ENCODE data around the gene ZIC2.

ZIC2 gene

GRCh38 chr13:99986741-99987140, 5.2 kb downstream of the ZIC2 start:
- TF ChIP-seq, protein P1, sequence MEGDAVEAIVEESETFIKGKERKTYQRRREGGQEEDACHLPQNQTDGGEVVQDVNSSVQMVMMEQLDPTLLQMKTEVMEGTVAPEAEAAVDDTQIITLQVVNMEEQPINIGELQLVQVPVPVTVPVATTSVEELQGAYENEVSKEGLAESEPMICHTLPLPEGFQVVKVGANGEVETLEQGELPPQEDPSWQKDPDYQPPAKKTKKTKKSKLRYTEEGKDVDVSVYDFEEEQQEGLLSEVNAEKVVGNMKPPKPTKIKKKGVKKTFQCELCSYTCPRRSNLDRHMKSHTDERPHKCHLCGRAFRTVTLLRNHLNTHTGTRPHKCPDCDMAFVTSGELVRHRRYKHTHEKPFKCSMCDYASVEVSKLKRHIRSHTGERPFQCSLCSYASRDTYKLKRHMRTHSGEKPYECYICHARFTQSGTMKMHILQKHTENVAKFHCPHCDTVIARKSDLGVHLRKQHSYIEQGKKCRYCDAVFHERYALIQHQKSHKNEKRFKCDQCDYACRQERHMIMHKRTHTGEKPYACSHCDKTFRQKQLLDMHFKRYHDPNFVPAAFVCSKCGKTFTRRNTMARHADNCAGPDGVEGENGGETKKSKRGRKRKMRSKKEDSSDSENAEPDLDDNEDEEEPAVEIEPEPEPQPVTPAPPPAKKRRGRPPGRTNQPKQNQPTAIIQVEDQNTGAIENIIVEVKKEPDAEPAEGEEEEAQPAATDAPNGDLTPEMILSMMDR (IDR thresholded peaks at IDR 0.05; ENCODE audit: low read depth, low read length), result no peak
- no peak overlapping the region for H3K4me3 ChIP-seq (ENCODE audit: low read depth, low read length)

GRCh38 chr13:99987154-99988019, 5.8 kb downstream of the ZIC2 start:
- no peak overlapping the region for H3K4me3 ChIP-seq (ENCODE audit: low read depth, low read length)
- TF ChIP-seq, protein P1 (IDR thresholded peaks at IDR 0.05; ENCODE audit: low read depth, low read length), result no peak

GRCh38 chr13:99988529-99989275, 7.1 kb downstream of the ZIC2 start:
- TF ChIP-seq, protein P1 (IDR thresholded peaks at IDR 0.05; ENCODE audit: low read depth, low read length), result no peak
- H3K4me3 ChIP-seq (ENCODE audit: low read depth, low read length), result no peak overlapping the region

DNA sequence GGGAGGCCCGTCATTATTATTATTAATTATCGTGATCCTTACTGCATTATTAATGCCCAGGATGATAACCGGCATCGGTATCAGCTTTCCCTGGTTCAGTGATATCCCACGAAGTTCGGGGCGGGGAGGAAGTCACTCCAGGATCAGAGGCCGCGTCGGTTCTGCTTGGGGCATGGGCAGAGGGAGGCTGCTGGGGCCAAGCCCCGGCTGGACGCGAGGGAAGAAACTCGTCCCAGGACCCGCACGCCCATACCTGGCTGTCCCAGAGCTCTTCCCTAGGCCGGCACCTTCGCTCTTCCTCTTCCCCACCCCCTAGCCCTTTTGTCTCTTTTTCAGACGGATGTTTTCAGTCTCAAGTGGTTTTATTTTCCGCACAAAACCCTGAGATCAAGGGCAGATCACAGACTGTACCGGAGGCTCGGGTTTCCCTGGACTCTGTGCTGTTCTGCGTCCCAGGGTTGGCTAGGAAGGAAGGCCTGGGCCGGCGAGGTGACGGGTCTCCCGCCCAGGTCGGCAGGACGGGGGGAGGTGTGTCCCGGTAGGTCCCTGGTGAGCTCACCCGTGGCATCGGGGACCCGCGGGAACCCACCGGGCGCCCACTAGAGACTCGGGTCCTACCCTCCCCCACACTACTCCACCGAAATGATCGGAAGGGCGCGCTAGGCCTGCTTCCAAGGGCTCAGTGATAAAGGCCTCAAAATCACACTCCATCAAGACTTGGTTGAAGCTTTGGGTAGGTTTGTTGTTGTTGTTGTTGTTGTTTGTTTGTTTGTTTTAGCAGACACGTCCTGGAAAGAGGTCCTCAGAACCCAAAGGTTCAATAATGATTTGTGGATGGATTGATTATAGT, 7.9 kb downstream of the ZIC2 start:
- no peak overlapping the region for H3K4me3 ChIP-seq (ENCODE audit: low read depth, low read length)
- TF ChIP-seq, protein P1 (IDR thresholded peaks at IDR 0.05; ENCODE audit: low read depth, low read length), result no peak

- TF ChIP-seq, protein P1 (IDR thresholded peaks at IDR 0.05; ENCODE audit: low read depth, low read length), result no peak
- H3K4me3 ChIP-seq (ENCODE audit: low read depth, low read length), result no peak overlapping the region
Observed at GRCh38 chr13:99990126-99990977, 8.8 kb downstream of the ZIC2 start.

DNA sequence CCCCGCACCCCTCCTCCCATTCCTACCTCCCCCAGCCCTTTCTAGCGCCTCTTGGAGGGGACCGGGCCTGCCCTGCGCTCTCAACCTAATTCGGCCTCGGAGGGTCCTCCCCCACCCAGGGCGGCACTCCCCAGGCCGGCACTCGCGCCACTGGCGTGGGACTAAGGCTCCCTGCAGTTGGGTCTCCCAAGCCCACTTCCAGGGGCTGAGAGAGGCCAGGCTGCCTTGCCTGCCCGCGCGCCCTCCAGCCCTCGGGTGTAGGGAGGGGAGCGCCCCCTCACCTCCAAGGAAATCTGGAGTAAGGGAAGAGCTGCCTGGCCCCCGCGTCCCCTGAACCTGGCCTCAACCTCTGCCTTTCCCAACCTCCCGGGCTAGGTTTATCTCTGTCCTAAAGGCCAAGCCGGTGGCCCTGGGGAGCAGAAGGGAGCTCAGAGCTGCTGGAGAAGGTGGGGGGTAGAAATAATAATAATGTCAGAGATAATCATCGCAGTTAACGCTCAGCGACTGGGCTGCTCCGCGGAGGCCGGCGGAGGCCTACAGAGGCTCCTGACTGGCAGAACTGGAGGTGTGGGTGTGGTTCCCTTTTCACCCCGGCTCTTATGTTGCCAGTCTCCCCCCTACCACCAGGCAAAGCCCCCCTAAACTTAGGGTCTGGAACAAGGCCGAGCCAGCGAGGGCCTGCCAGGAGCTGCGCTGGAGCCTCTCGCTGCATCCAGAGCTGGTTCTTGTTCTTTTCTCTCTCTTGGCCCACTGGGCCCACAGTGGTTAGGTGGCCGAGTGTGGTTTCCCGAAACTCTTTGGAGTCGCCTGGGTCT, 9.6 kb downstream of the ZIC2 start:
- no peak overlapping the region for H3K4me3 ChIP-seq (ENCODE audit: low read depth, low read length)
- TF ChIP-seq, protein P1 (IDR thresholded peaks at IDR 0.05; ENCODE audit: low read depth, low read length), result no peak
